Measurements from ENCODE around the gene ART4.

DNA sequence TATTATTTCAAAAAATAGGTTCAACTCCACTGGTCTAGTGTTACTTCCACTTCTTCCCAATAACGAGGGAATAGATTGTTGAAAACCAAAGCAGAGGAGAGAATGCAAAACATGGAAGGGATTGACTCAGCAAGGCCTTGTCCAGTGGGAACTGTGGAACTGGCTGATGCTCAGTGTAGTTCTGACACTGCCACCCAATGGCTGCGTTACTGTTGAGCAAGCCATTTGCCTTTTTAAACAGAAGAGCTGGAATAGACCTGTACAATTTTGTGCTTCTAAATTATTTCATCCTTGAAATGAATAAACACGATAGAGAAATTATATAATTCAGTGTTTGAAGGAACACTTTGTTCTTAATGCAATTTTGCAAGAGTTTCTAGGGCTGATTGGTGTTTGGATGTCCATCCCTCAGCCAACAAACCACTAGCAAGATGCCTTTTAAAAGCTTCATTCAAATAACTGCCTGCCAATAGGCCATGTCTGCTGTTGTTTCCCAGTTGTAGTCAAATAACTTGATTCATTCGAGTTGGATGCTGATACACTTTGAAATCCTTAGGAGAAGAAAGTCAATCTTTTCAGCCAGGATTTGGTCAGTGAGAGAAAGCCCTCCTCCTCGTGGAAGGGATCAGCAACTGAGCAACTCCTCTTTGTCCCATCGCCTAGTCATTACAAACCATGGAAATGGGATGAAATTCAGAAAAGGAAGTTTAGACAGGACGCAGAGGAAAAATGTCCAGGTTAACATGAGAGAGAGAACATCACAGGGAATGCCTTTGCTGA lies 49.6 kb upstream of the ART4 start:
- no peak for TF ChIP-seq POLR2A (IDR thresholded peaks at IDR 0.05; ENCODE audit: low read depth, low read length)
- TF ChIP-seq, protein P1, sequence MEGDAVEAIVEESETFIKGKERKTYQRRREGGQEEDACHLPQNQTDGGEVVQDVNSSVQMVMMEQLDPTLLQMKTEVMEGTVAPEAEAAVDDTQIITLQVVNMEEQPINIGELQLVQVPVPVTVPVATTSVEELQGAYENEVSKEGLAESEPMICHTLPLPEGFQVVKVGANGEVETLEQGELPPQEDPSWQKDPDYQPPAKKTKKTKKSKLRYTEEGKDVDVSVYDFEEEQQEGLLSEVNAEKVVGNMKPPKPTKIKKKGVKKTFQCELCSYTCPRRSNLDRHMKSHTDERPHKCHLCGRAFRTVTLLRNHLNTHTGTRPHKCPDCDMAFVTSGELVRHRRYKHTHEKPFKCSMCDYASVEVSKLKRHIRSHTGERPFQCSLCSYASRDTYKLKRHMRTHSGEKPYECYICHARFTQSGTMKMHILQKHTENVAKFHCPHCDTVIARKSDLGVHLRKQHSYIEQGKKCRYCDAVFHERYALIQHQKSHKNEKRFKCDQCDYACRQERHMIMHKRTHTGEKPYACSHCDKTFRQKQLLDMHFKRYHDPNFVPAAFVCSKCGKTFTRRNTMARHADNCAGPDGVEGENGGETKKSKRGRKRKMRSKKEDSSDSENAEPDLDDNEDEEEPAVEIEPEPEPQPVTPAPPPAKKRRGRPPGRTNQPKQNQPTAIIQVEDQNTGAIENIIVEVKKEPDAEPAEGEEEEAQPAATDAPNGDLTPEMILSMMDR (IDR thresholded peaks at IDR 0.05; ENCODE audit: extremely low read depth in 1 of 2, insufficient read depth in 1 of 2, low read depth in 1 of 2, low read length in 2 of 2): no peak
- TF ChIP-seq POLR2AphosphoS5 (IDR thresholded peaks at IDR 0.05; ENCODE audit: insufficient read depth, low read depth, low read length): no peak
